Measurements from ENCODE around the gene SHF. TPM values are rescaled to one million over a fixed set of nuclear protein-coding genes. Genes with fewer than 3 reads are reported as not detected.

SHF gene
- total RNA-seq, 2 experiments from 2014 or later: 11.8 to 12.5 TPM

DNA sequence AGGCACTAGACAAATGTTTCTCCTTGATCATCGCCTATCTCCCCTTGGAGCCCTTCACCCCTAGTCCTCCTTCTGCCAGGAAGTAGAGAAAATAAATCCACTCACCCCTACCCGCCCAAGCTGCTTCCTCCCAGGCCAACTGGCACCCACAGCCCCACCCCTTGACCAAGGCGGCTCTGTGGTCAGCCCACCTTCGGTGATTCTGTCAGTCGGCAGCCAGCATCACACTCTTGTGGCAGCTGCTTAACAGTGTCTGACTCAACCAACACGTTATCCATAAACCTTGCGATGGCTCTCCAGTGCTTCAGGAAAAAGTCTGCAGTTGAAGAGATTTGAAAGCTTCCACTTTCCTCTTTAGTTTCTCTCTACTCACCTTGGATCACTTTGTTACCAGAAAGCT is 7.6 kb downstream of the SHF start:
- ChIA-PET POLR2A (interaction anchor here (2.1 kb wide), 1 partner anchor 13 kb away, joined by 5 read pairs; no protein-coding TSS in a partner anchor), CTCF (interaction anchor here (0.6 to 3.6 kb wide), 13 partner anchors 10 to 210 kb away, joined by 3 to 22 read pairs (median 3); no protein-coding TSS in a partner anchor)
- H3K9me3 Mint-ChIP-seq: no peaks in the 10 kb centered on the region
- no peak overlapping the region for H3K4me3 Mint-ChIP-seq
- peaks cover 13% of the 10 kb centered on the region for H3K4me1 Mint-ChIP-seq (ENCODE audit: low read depth)
- intact Hi-C loops (cut with micrococcal nuclease): no loop called here
- H3K27me3 Mint-ChIP-seq: no peaks in the 10 kb centered on the region
- H3K36me3 Mint-ChIP-seq: no peaks in the 10 kb centered on the region
- no peak overlapping the region for H3K27ac Mint-ChIP-seq
- peak; percentile 55 for DNase-seq

DNA sequence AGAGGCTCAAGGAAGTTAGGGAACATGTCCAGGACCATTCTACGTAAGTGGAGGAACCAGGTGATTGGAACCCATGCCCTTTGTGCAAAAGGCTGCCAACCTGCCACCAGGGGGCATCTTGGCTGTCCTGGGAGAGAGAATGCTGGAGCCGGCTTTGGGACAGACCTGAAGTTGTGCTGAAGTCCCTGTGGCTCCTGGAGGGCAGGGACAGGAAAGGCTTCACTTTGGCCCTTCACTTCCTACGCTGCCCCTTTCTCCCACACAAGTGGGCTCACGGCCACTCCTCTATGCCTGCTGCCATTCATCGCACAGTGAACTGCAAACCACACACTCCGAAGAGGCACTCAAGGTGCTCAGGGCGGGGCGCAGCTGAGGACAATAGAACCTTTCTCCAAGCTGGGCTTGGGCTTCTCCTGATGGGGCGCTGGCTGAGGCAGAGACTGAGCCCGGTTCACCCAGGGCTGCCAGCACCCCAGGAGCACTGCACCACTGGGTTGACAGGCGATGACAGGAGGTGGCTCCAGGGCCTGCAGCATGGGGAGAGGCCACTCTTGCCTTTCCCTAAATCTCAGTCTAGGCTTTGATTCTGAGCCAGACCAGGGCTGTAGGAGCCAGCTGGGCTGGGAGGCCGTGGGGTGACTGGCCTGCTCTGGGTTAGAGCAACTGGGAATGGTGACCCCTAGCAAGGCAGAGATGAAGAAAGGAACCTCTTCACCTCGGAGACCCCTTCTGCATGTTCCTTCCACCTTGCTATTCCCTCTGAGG is 8.4 kb downstream of the SHF start:
- Mint-ChIP-seq H3K27me3 (no peaks in the 10 kb centered on the region), H3K27ac (no peak overlapping the region), H3K9me3 (no peaks in the 10 kb centered on the region), H3K4me3 (no peak overlapping the region), H3K36me3 (no peaks in the 10 kb centered on the region), H3K4me1 (ENCODE audit: low read depth) (peaks cover 13% of the 10 kb centered on the region)
- POLR2A ChIA-PET: interaction anchor here (2.1 kb wide), 1 partner anchor 12 kb away, joined by 5 read pairs; no protein-coding TSS in a partner anchor
- peak; percentile 63 for DNase-seq
- CTCF ChIA-PET: interaction anchor here (0.6 to 3.6 kb wide), 13 partner anchors 12 to 426 kb away, joined by 3 to 22 read pairs (median 3); a partner anchor contains a TSS
- intact Hi-C loops (cut with micrococcal nuclease): no loop called here

DNA sequence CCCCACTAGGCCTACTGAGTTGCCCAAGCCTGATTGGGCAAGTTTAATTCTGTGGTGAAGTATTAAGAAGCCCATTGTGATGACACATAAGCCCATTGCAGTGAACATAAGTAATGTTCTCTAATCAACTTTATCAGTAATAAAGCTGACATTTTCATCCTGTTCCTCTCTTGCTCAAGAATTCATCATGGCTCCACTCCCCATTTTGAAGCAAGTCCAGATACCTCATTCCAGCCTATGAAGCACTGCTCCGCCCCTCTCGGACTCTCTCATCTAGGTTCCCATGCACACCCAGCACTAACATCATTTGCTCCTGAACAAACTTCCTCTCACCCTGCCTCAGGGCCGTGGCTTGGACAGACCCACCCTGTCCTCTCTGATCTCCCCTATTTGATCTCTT is 10.5 kb downstream of the SHF start:
- intact Hi-C loops (cut with micrococcal nuclease): no loop called here
- POLR2A ChIA-PET: interaction anchor here (1.7 kb wide), 1 partner anchor 10 kb away, joined by 6 read pairs; the partner anchor contains the start of gene SHF
- H3K27ac Mint-ChIP-seq: no peak overlapping the region
- peaks cover 3% of the 10 kb centered on the region for H3K36me3 Mint-ChIP-seq
- H3K4me1 Mint-ChIP-seq (ENCODE audit: low read depth): peaks cover 8% of the 10 kb centered on the region
- no peaks in the 10 kb centered on the region for H3K27me3 Mint-ChIP-seq
- no peak for DNase-seq
- no peak overlapping the region for H3K4me3 Mint-ChIP-seq
- CTCF ChIA-PET: interaction anchor here (0.6 to 1.4 kb wide), 6 partner anchors 10 to 59 kb away, joined by 3 to 6 read pairs (median 4); no protein-coding TSS in a partner anchor
- H3K9me3 Mint-ChIP-seq: no peaks in the 10 kb centered on the region

DNA sequence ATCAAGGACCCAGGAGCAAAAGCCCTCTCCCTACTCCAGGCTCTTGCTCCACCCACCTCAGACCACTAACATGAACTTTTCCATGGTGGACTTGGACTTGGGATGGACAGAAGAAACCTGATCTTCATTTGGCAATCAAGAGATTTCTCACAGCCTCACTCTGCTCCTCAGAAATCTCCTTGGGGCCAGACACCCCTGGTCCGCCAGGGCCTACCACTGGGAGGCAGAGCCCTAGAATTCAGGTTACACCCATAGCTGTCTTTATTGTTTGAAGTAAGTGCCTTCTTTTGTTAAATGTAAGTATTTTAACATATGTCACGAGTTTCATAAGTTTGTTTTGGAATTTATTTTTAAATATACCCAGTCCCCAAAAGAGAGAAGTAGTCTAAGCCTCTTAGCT is 13.2 kb downstream of the SHF start:
- Mint-ChIP-seq H3K27ac (no peak overlapping the region), H3K36me3 (peaks cover 3% of the 10 kb centered on the region), H3K4me3 (no peak overlapping the region), H3K9me3 (no peaks in the 10 kb centered on the region), H3K27me3 (no peaks in the 10 kb centered on the region), H3K4me1 (ENCODE audit: low read depth) (no peaks in the 10 kb centered on the region)
- intact Hi-C loops (cut with micrococcal nuclease): no loop called here
- ChIA-PET POLR2A (no interaction called here), CTCF (interaction anchor here (1.7 kb wide), 1 partner anchor 11 kb away, joined by 4 read pairs; no protein-coding TSS in a partner anchor)
- no peak for DNase-seq

DNA sequence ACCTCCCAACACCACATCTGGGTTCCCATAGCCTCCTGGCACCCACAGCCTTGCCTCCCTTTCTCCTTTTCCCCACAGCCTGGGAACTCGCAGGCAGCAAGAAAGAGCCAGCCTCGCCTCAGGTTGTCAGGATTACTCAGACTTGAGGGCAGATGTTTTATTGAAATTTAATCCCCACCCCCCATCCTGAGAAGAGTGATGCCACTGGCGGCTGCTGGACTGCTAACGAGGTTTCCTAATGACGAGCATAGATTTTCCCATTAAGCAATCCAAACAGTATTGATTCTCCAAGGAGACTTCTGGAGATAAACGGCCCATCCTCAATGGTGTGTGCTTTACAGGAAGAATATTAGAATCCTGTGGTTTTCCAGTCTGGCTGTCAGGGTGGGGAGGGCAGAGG is 13.7 kb downstream of the SHF start:
- DNase-seq: no peak
- no peaks in the 10 kb centered on the region for H3K27me3 Mint-ChIP-seq
- CTCF ChIA-PET: interaction anchor here (1.7 kb wide), 1 partner anchor 11 kb away, joined by 4 read pairs; no protein-coding TSS in a partner anchor
- H3K27ac Mint-ChIP-seq: no peak overlapping the region
- peaks cover 3% of the 10 kb centered on the region for H3K36me3 Mint-ChIP-seq
- H3K4me3 Mint-ChIP-seq: no peak overlapping the region
- intact Hi-C loops (cut with micrococcal nuclease): no loop called here
- POLR2A ChIA-PET: no interaction called here
- no peaks in the 10 kb centered on the region for H3K4me1 Mint-ChIP-seq (ENCODE audit: low read depth)
- H3K9me3 Mint-ChIP-seq: no peaks in the 10 kb centered on the region

DNA sequence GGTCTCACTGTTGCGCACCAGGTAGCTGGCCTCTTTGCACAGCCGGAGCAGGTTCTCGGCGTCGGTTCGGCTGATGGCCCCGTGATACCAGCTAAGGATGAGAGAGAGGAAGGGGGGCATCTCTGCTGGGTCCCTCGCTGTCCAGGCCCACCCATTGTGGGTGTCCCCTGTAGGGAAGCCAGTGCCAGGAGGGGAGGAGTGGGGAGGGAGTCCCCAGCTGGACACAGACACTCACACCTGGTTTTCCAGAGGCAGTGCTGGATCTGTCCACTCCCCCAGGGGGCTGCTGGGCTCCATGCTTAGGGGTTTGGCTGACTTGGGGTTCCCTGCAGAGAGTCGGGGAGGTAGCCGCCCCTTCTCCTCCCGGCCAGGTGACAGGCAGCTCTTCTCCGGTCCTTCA is 15.9 kb downstream of the SHF start:
- no peak for DNase-seq
- peaks cover 3% of the 10 kb centered on the region for H3K36me3 Mint-ChIP-seq
- CTCF ChIA-PET: interaction anchor here (0.8 to 1.1 kb wide), 2 partner anchors 9 to 54 kb away, joined by 3 to 6 read pairs; no protein-coding TSS in a partner anchor
- no peaks in the 10 kb centered on the region for H3K9me3 Mint-ChIP-seq
- no peaks in the 10 kb centered on the region for H3K4me1 Mint-ChIP-seq (ENCODE audit: low read depth)
- H3K27me3 Mint-ChIP-seq: no peaks in the 10 kb centered on the region
- H3K27ac Mint-ChIP-seq: no peak overlapping the region
- intact Hi-C loops (cut with micrococcal nuclease): no loop called here
- POLR2A ChIA-PET: interaction anchor here (1.1 kb wide), 1 partner anchor 26 kb away, joined by 3 read pairs; no protein-coding TSS in a partner anchor
- H3K4me3 Mint-ChIP-seq: no peak overlapping the region

DNA sequence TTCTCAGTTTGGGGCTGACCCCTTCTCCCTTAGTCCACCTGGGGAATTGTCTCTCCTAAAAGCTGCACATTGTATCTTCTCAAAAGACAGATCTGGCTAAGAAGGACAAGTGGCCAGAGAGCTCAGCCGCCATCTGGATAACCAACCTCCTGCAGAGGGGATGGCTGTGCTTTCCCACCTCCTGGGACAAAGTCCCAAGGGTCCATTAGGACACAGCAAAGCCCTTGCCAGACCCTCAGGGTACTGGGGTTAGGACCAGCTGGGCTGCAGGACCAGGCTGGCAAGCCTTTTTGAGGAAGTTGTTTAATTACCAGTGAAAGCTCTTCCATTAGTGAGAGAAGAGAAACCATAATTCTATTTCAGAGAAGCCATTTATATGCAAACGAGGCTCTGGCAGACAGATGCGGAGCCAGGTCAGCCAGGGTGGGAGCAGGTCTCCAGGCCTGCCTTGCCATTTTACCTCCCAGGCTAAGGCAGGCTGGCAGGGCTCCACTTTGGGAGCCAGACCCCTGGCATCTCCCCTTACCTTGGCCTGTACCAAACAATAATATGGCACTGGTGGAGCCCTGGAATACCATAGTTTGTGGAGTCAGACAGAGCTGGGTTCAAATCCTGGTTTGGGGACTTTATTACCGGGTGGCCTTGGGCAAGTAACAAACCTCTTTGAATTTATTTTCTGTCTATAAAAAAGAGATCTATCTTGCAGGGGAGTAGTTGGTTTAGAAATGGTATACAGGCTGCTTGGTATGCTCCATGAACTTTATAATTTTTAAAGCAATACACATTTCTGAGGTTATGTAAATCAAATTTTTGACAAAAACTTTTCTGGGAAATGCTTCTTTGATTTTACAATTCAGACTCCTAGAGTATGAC is 17.9 kb downstream of the SHF start:
- POLR2A ChIA-PET: interaction anchor here (1.5 kb wide), 1 partner anchor 16 kb away, joined by 3 read pairs; no protein-coding TSS in a partner anchor

DNA sequence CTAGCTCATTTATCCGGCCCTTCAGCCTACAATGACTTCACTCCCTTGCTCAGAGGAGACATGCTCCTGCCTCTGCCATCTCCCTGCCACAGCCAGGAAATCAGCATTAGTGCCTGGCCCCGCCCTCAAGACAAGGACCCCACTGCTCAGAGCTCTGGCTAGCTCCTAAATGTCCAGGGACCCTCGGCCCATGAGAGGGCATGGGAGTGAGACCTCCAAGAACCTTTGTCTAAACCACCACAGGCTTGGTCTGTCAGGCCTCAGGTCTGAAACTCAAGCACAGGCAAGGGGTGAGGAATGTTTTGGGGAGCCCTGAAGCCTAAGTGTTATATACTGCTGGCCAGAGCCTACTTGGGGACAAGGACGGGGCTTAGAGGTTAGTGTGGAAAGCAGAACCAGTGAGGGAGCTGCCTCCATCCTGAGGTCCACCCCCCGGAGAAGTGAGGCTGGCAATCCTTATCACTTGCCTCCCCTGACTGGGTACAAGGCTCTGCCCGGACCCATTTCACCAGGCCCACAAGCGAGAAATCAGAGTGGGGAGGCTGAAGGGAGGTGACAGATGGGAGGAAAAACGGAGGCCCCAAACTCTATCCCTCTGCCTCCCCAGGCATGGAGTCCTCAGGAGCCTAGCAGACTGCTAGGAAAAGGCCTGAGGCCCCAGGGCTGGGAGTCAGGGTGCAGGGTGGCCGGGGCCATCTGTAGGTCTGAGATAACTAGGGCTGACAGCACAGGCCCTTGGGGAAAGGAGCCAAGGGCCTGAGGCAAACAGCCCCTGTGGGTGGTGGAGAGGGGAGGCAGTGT is 18.8 kb downstream of the SHF start:
- ChIA-PET POLR2A (interaction anchor here (1.5 kb wide), 1 partner anchor 17 kb away, joined by 3 read pairs; no protein-coding TSS in a partner anchor), CTCF (interaction anchor here (0.6 to 2.7 kb wide), 11 partner anchors 8 to 230 kb away, joined by 3 to 22 read pairs (median 4); no protein-coding TSS in a partner anchor)
- Mint-ChIP-seq H3K27me3 (no peaks in the 10 kb centered on the region), H3K9me3 (no peaks in the 10 kb centered on the region), H3K4me1 (ENCODE audit: low read depth) (peaks cover 13% of the 10 kb centered on the region), H3K36me3 (peaks cover 3% of the 10 kb centered on the region), H3K27ac (no peak overlapping the region), H3K4me3 (no peak overlapping the region)
- intact Hi-C loops (cut with micrococcal nuclease): no loop called here
- no peak for DNase-seq

More for the DNA sequence above, 17.9 kb downstream of the SHF start:
- Mint-ChIP-seq H3K36me3 (peaks cover 3% of the 10 kb centered on the region), H3K4me1 (ENCODE audit: low read depth) (peaks cover 13% of the 10 kb centered on the region), H3K27ac (no peak overlapping the region), H3K4me3 (no peak overlapping the region), H3K27me3 (no peaks in the 10 kb centered on the region), H3K9me3 (no peaks in the 10 kb centered on the region)
- intact Hi-C loops (cut with micrococcal nuclease): no loop called here
- CTCF ChIA-PET: interaction anchor here (1.0 to 2.7 kb wide), 4 partner anchors 9 to 229 kb away, joined by 3 to 12 read pairs (median 4); no protein-coding TSS in a partner anchor
- DNase-seq: no peak

DNA sequence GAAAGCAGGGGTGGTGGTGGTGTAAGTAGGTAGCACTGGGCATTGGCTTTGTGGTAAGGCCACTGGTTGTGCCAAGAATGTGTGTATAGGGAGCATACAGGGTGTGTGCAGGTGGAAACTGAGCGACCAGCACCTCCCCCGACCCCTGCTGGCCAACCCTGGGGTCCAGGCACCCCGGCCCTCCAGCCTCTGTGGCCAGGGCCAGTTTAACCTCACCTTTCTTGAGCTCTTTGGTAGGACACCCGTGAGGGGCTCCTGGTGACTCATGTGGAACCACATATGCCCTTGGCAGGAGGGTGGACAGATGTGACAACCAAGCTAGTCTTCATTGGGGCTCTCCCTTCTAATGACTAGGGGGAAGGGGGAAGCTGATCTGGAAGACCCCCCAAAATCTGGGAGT is 19.5 kb downstream of the SHF start:
- CTCF ChIA-PET: interaction anchor here (0.6 to 2.7 kb wide), 16 partner anchors 10 to 420 kb away, joined by 3 to 22 read pairs (median 4); a partner anchor contains a TSS
- POLR2A ChIA-PET: interaction anchor here (1.4 to 1.9 kb wide), 3 partner anchors 12 to 30 kb away, joined by 5 to 9 read pairs (median 5); no protein-coding TSS in a partner anchor
- Mint-ChIP-seq H3K36me3 (peaks cover 3% of the 10 kb centered on the region), H3K9me3 (no peaks in the 10 kb centered on the region), H3K4me1 (ENCODE audit: low read depth) (peaks cover 13% of the 10 kb centered on the region), H3K27me3 (no peaks in the 10 kb centered on the region), H3K27ac (no peak overlapping the region), H3K4me3 (no peak overlapping the region)
- DNase-seq: no peak
- intact Hi-C loops (cut with micrococcal nuclease): no loop called here

DNA sequence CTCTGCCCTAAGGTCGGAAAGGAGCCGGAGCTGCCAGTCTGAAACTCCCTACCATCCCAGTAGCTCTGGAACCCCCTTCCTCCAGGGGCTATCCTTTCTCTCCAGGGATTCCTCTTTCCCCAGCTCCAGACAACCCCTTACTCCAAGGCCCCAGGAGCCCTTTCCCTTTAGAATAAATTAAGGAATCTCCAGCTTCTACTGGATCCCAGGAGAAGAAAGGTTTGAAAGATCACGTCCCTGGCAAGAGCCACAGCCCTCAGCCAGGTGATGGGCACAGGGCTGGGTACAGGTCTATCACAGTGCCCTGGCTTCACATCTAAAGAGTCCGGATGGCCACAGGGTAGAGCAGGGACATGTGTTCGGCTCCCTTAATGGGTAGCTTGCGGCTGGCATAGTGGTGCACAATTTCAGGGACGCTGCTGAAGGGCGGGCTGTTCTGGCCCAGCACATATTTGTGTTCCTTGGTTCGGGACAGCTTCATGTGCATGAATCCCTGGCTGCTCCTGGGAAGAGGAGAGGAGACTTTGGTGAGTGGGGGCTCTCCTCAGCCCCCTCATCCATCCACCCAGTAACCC is 20.0 kb downstream of the SHF start:
- ChIA-PET CTCF (interaction anchor here (0.6 to 2.7 kb wide), 17 partner anchors 12 to 420 kb away, joined by 3 to 22 read pairs (median 5); a partner anchor contains a TSS), POLR2A (interaction anchor here (0.6 to 1.9 kb wide), 5 partner anchors 12 to 233 kb away, joined by 3 to 9 read pairs (median 5); no protein-coding TSS in a partner anchor)
- H3K4me3 Mint-ChIP-seq: peak overlapping the region; percentile 62
- peaks cover 13% of the 10 kb centered on the region for H3K4me1 Mint-ChIP-seq (ENCODE audit: low read depth)
- peak overlapping the region; percentile 77 for H3K27ac Mint-ChIP-seq
- intact Hi-C loops (cut with micrococcal nuclease): loop anchor here (1.0 to 2.0 kb wide), 4 partner anchors 21 to 235 kb away; a partner anchor contains a TSS
- H3K9me3 Mint-ChIP-seq: no peaks in the 10 kb centered on the region
- no peak for DNase-seq
- H3K27me3 Mint-ChIP-seq: no peaks in the 10 kb centered on the region
- no peaks in the 10 kb centered on the region for H3K36me3 Mint-ChIP-seq
